Pancreas (tissue), 8 donors: ENCODE data around the gene SRY. TPM values are rescaled to one million over a fixed set of nuclear protein-coding genes. Genes with fewer than 3 reads are reported as not detected.

Experiments used
- polyA plus RNA-seq, 2 donors: library from polyadenylated mRNA; stranded (reverse); fragments of 200-250 nt; gene quantifications; one replicate each; pipeline ENCODE4 v1.2.3, GENCODE V29; 2013
- total RNA-seq, 6 donors: library from RNA; stranded (reverse); fragmentation: NEBNext Ultra II Directional in 4 of 6; extraction: Animal tissue kit (Norgen Biotek cat#: 25700) in 4 of 6; gene quantifications; one replicate each; pipeline versions ENCODE4 v1.2.1 to v1.2.4, GENCODE V29; 2021 to 2023
- donor health status: healthy with polysubstance abuse.
- donor health status: DM: no; HTN: no; CAD: no; lungs with moderate emphysema.
- donor health status: DM: no; HTN: no; CAD: no.
- donor health status: Bipolar disorder and iron deficiency.
- donor health status: DM: yes; HTN: yes; CAD: no.
- donor health status: DM: no; HTN: no; CAD: no.
- donor health status: DM: no; HTN: no; CAD: no.
- donor health status: DM: yes; HTN: yes; CAD: no.

Gene SRY
- total and polyA plus RNA-seq, 8 donors = 0.38 TPM; not detected in 7

Other genes with a start within 250 kb of the SRY start
- 100 to 1,000 TPM in 1 of 6 donors, 1 to 10 TPM in 1, not detected in 4; 1.6 to 180 TPM for gene RPS4Y1, start 53.9 kb upstream of the SRY start, total RNA-seq
- 100 to 1,000 TPM in 1 of 2 donors, under 1 TPM in 1; 0.35 to 265 TPM for gene RPS4Y1, start 53.9 kb upstream of the SRY start, polyA plus RNA-seq
- 1 to 10 TPM in 1 of 6 donors, under 1 TPM in 1, not detected in 4; 0.03 to 5.7 TPM for gene ZFY, start 147.7 kb upstream of the SRY start, total RNA-seq
- 1 to 10 TPM in 1 of 2 donors, not detected in 1; 2.5 TPM for gene ZFY, start 147.7 kb upstream of the SRY start, polyA plus RNA-seq